Smooth muscle cell (in vitro differentiated cells): ENCODE results near the gene NUP160. TPM values are rescaled to one million over a fixed set of nuclear protein-coding genes. Genes with fewer than 3 reads are reported as not detected.
"Not testable (repeated sequence)": the region's sequence is repeated elsewhere in the genome, so short reads cannot be mapped to it uniquely, and the experiment has no call there.

Experiments
- DNase-seq: peaks from one replicate; lab custom pipeline; 2025; ENCODE audit not compliant: unreplicated experiment; lab: John Stamatoyannopoulos, UW
- H2AFZ ChIP-seq: fragments of 200-600 bp; sonication (generic); 2 replicates; pipeline ENCODE4 v1.6.0; 2016; ENCODE audit warnings: antibody characterized with exemption, low read depth, mild to moderate bottlenecking
- H3F3A ChIP-seq: fragments of 200-600 bp; sonication (generic); 2 replicates; pipeline ENCODE4 v1.6.0; 2017; ENCODE audit warnings: antibody characterized with exemption, low read depth
- H3K27ac ChIP-seq: fragments of 200-600 bp; sonication (generic); 2 replicates; pipeline ENCODE4 v1.5.1; 2016; ENCODE audit warnings: low read depth, mild to moderate bottlenecking
- H3K27me3 ChIP-seq: fragments of 200-600 bp; sonication (generic); 2 replicates; pipeline ENCODE4 v1.6.1; 2016; ENCODE audit warnings: low read depth, mild to moderate bottlenecking
- H3K36me3 ChIP-seq: fragments of 200-600 bp; sonication (generic); 2 replicates; pipeline ENCODE4 v1.5.1; 2016; ENCODE audit warnings: low read depth
- H3K4me1 ChIP-seq: fragments of 200-600 bp; sonication (generic); 2 replicates; pipeline ENCODE4 v1.5.1; 2016; ENCODE audit warnings: low read depth
- H3K4me2 ChIP-seq: fragments of 200-600 bp; sonication (generic); 2 replicates; pipeline ENCODE4 v1.6.0; 2016; ENCODE audit warnings: mild to moderate bottlenecking
- H3K4me3 ChIP-seq: fragments of 200-600 bp; sonication (generic); 2 replicates; pipeline ENCODE4 v1.5.1; 2016; ENCODE audit warnings: mild to moderate bottlenecking
- H3K79me2 ChIP-seq: fragments of 200-600 bp; sonication (generic); 2 replicates; pipeline ENCODE4 v1.6.0; 2016; ENCODE audit warnings: low read depth, mild to moderate bottlenecking
- H3K9ac ChIP-seq: fragments of 200-600 bp; sonication (generic); 2 replicates; pipeline ENCODE4 v1.6.0; 2016; ENCODE audit warnings: low read depth
- H3K9me3 ChIP-seq: fragments of 200-600 bp; sonication (generic); replicated peaks from 2 replicates; pipeline ENCODE4 v1.5.1; 2016; ENCODE audit warnings: low read depth
- H4K20me1 ChIP-seq: fragments of 200-600 bp; sonication (generic); 2 replicates; pipeline ENCODE4 v1.6.0; 2016; ENCODE audit warnings: low read depth
- WGBS: methylation state at CpG from one replicate; pipeline ENCODE4 v1.1.7; 2016; ENCODE audit warnings: low lambda C conversion rate; 5-methylcytosine and 5-hydroxymethylcytosine counted together
- polyA plus RNA-seq: library from polyadenylated mRNA; unstranded; fragments of >200 nt; fragmentation: Nextera tagmentation; extraction: Ambion mirVana; gene quantifications from 2 replicates; pipeline ENCODE4 v1.2.1, GENCODE V29; 2016
- total RNA-seq: library from RNA; depleted of rRNA; stranded (reverse); fragments of >200 nt; gene quantifications from 2 replicates; pipeline ENCODE4 v1.2.3, GENCODE V29; 2014
- TF ChIP-seq, protein P1 (sequence below): fragments of 200-600 bp; sonication (generic); IDR thresholded peaks from 2 replicates; pipeline ENCODE4 v1.5.1; 2017; ENCODE audit warnings: borderline replicate concordance, mild to moderate bottlenecking, antibody characterized with exemption; ENCODE audit not compliant: insufficient read depth, poor library complexity, severe bottlenecking

NUP160 gene
- total and polyA plus RNA-seq, 2 experiments from 2014 or later, result 13.9 to 26.3 TPM

DNA sequence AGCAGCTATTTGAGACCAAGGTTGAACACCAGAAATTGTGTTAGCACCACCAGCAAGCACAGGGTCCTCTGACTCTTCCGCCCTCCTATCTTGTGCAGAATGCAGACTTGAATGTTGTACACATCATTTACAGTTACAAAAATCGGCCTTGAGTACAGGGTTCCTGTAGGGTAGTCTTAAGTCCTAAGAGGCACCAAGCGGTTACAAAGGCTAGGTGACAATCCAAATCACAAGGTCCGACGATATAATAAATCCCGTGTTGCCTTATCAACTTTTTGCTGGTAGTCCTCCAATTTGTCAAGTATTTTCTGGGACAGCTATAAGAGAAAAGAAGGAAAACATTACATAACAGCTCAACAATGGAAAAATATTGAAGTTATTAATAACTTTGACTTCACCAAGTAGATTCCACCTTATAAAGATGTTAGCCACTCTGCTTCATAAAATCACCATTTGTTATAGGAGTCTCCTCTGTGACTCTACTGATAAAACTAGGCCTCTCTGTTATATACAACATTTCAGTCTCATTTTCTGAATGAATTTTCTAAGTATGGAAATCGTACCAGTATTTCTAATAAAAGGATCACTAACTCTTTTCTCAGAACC is 69.2 kb downstream of the NUP160 start:
- Histone ChIP-seq H3K4me2 (no peak overlapping the region), H3K27ac (no peak overlapping the region), H3K4me1 (no peaks in the 10 kb centered on the region), H3K79me2 (no peaks in the 10 kb centered on the region), H3K36me3 (peaks cover 33% of the 10 kb centered on the region), H3K4me3 (no peak overlapping the region), H3K9me3 (no peaks in the 10 kb centered on the region), H3F3A (no peaks in the 10 kb centered on the region), H4K20me1 (no peaks in the 10 kb centered on the region), H3K9ac (no peak overlapping the region), H3K27me3 (no peaks in the 10 kb centered on the region), H2AFZ (no peak overlapping the region)
- no peak for DNase-seq
- WGBS, result 99% methylated on average over 7 of the region's 7 CpGs
- TF ChIP-seq, protein P1, sequence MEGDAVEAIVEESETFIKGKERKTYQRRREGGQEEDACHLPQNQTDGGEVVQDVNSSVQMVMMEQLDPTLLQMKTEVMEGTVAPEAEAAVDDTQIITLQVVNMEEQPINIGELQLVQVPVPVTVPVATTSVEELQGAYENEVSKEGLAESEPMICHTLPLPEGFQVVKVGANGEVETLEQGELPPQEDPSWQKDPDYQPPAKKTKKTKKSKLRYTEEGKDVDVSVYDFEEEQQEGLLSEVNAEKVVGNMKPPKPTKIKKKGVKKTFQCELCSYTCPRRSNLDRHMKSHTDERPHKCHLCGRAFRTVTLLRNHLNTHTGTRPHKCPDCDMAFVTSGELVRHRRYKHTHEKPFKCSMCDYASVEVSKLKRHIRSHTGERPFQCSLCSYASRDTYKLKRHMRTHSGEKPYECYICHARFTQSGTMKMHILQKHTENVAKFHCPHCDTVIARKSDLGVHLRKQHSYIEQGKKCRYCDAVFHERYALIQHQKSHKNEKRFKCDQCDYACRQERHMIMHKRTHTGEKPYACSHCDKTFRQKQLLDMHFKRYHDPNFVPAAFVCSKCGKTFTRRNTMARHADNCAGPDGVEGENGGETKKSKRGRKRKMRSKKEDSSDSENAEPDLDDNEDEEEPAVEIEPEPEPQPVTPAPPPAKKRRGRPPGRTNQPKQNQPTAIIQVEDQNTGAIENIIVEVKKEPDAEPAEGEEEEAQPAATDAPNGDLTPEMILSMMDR, result no peak

DNA sequence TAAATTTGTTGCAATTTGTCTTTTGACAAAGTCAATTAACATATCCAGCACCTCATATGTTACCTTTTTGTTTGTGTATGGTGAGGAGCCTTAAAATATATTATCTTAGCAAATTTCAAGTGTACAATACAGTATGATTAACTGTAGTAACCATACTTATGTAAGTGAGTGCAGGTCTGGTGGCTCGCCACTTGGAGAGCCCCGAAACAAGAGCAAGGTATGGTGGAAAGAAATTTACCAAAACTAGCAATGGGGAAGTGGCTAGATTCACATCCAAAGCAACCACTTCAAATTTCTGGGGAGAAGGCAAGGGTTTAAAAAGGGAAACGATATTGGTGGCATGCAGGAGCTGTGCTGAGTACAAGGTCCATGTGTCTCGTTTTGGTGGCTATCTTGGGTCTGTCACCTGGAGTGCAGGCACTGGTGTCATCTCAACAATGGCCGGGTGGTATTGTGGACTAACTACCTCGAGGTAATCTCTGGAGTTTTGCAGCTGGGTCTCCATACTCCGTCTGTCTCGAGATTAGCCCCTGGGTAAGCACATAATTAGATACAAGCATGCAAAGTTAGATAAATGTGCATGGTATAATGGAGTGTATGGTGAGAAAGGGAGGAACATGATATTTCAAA is 72.8 kb downstream of the NUP160 start:
- no peak overlapping the region for H2AFZ ChIP-seq
- H3K27me3 ChIP-seq, result no peaks in the 10 kb centered on the region
- H3K4me2 ChIP-seq, result no peak overlapping the region
- H3K4me3 ChIP-seq, result no peak overlapping the region
- WGBS, result 96% methylated on average over 8 of the region's 8 CpGs
- H3K36me3 ChIP-seq, result peaks cover 25% of the 10 kb centered on the region
- H3K79me2 ChIP-seq, result no peaks in the 10 kb centered on the region
- no peak overlapping the region for H3K27ac ChIP-seq
- no peak for DNase-seq
- no peaks in the 10 kb centered on the region for H3K4me1 ChIP-seq
- TF ChIP-seq, protein P1, result no peak
- H3K9me3 ChIP-seq, result no peaks in the 10 kb centered on the region
- H3K9ac ChIP-seq, result no peak overlapping the region
- H3F3A ChIP-seq, result no peaks in the 10 kb centered on the region
- no peaks in the 10 kb centered on the region for H4K20me1 ChIP-seq

DNA sequence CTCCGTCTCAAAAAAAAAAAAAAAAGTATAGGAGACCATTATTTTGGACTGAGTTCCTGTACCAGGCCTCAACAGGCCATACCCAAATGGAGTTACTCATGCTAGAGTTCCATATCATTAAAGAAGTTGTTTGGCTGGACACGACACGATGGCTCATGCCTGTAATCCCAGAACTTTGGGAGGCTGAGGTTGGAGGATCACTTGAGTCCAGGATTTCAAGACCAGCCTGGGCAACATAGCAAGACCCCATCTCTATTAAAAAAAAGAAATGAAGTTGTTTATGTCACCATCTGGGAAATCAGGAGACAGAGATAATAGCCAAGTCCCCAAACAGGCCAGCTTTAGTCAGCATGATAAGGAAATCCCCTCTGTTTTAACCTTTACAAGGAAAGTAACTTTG is 74.3 kb downstream of the NUP160 start:
- Histone ChIP-seq H3F3A (no peaks in the 10 kb centered on the region), H3K27ac (no peak overlapping the region), H3K9ac (no peak overlapping the region), H3K4me2 (no peak overlapping the region), H3K36me3 (peaks cover 13% of the 10 kb centered on the region), H3K79me2 (no peaks in the 10 kb centered on the region), H3K4me1 (no peaks in the 10 kb centered on the region), H3K4me3 (no peak overlapping the region), H3K27me3 (no peaks in the 10 kb centered on the region), H3K9me3 (no peaks in the 10 kb centered on the region), H2AFZ (no peak overlapping the region), H4K20me1 (no peaks in the 10 kb centered on the region)
- no peak for DNase-seq
- WGBS, result 97% methylated on average over 3 of the region's 3 CpGs
- TF ChIP-seq, protein P1, result no peak

DNA sequence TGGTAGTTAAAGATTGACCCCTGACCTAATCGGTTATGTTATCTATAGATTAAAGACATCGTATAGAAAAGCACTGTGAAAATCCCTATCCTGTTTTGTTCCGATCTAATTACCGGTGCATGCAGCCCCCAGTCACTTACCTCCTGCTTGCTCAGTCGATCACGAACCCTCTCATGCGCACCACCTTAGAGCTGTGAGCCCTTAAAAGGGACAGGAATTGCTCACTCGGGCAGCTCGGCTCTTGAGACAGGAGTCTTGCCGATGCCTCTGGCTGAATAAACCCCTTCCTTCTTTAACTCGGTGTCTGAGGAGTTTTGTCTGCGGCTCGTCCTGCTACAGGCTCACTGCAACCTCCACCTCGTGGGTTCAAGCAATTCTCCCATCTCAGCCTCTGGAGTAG is 78.6 kb downstream of the NUP160 start:
- 90% methylated on average over 14 of the region's 14 CpGs for WGBS
- H3K9me3 ChIP-seq, DNase-seq, H3F3A ChIP-seq, H3K9ac ChIP-seq, H2AFZ ChIP-seq, H3K4me1 ChIP-seq, H3K36me3 ChIP-seq, H3K27ac ChIP-seq, H3K4me3 ChIP-seq, H3K4me2 ChIP-seq, H3K27me3 ChIP-seq: not testable (repeated sequence)
- H3K79me2 ChIP-seq, result peaks cover 18% of the 10 kb centered on the region
- peaks cover 19% of the 10 kb centered on the region for H4K20me1 ChIP-seq
